Activated CD4-positive, CD25-positive, alpha-beta regulatory T cell treated with anti-CD3 and anti-CD28 coated beads, Interleukin-2, amount 50 U/mL, for 16 hours (primary cell): ENCODE data around the gene ZFYVE28.
"Not testable (repeated sequence)": the region's sequence is repeated elsewhere in the genome, so short reads cannot be mapped to it uniquely, and the experiment has no call there.

ENCODE experiments used
- DNase-seq: peaks from one replicate; pipeline ENCODE4 v3.0.0-alpha.2; 2020; ENCODE audit warnings: low read depth, low spot score

Gene ZFYVE28

DNA sequence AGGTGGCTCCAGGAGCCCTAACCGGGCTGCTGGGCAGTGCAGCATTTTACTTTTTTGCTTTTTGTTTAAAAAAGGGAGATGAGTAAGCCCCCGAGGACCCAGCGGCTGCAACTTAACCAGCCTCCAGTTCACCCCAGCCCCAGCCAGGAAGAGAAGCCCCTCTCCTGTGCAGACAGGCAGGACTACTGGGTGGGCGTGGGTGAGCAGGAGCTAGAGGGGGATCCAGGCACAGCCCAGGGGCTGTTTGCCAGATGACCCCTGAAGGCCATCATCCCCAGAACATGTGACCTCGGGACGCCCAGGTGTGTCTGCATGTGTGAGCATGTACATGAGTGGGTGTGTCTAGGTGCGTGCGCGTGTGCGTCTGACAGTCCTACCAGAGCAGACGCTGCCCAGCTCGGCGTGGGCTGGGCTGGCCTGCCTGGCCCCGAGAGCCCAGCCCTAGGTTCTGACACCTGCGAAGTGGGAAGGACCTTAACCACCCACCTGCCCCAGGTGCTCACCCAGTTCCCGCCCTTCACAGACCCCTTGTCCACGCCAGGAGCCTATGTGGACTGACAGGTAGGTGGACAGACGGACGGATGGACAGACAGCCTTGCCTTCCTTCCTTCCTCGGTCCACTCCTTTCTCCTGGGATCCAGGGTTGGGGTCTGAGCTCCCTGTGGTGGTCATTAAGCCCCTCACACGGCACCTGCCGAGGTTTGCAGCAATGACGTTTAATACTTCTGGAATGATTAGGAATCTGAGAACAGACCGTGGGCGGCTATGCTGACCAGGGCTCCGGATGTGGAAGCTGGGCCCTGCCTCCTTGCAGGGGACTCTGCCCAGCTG is 168.7 kb downstream of the ZFYVE28 start:
- no peak for DNase-seq

DNA sequence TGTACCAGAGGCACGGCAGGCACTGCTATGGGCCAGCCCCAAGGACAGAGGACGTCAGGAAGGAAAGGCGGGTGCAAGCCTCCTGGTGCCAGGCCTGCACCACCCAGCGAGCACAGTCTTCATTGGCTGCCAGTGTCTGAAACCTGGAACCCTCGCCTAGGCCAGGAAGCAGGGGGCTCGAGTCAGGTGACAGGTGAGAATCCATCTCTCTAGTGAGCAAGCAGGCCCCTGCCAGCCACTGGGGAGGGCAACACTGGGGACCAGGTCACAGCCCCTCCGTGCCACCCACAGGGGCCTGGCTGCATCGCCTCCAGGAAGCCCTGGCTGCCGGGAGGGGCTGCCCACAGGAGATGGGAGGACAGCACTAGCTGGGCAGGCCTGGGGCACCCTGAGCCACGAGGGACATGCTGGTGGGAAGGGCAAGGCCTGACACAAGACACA is 169.6 kb downstream of the ZFYVE28 start:
- DNase-seq = no peak

DNA sequence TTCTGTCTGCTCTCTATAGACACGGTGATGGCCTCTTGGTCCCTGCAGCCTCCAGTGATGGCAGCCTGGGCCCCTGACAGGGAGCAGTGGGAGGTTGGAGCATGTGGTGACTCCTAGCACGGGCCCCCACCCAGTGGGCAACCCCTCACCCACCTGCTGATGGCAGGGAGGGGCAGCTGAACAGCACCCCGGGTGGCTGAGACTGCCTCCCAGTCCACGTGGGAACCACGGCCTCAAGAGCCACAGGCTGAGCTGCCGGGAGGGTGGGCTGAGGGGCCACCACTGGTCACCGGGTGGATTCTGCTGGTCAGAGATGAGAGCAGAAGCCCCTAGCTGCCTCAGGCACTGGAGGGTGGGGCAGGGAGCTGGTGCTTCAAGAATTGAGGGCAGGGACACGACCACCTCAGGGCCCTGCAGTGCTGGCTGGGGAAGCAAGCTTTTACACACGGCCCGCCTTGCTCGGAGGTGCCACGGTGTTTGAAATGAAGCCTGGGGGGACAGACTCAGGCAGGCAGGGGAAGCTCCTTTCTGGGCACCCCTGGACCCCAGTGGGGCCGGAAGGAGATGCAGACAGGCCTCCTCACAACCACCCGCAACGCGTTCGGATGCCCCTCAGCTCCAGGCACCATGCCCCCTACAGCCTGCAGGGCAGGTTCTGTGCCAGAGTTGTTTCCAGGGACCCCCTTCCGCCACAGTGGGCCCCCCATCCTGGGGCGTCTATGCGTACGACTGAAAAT is 170.2 kb downstream of the ZFYVE28 start:
- DNase-seq = no peak

DNA sequence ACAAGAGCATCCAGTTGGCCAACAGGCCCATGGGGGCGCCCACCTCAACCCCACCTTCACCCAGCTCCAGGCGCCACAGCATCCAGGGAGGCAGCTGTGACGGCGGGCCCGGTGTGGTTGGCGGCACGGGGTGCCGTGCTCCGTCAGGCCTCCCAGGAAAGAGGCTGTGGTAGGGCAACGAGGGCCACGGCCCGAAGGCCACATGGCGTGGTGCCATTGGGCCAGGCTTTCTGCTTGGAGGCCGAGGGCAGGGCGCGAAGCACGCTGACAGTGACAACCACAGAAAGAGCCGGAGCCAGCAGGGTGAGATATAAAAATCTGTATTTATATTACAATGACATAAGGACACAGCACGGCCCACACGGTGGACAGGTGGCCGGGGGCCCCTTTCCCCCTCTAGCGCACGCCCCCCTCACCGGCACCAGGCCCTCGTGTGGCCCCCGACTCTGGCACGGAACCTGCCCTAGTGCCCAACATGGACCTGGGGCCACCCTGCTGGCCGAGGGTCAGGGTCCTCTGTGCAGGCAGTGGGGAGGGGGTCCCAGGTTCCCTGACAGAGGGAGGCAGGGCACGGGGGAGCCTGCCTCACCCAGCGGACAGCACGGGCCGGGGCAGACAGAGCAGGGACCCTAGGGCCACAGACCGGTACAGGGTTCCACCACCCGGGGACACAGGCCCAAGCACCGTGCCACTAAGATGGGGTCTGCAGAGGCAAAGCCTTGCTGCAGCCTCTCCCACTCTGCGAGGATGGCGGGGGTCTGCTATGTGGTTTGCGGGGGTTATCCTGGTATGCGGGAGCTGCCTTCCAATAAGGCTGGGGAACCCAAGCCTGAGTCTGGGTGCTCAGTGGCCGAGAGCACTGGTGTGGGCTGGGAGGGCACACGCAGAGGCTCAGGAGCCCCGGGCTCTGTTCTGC is 171.1 kb downstream of the ZFYVE28 start:
- DNase-seq = no peak

DNA sequence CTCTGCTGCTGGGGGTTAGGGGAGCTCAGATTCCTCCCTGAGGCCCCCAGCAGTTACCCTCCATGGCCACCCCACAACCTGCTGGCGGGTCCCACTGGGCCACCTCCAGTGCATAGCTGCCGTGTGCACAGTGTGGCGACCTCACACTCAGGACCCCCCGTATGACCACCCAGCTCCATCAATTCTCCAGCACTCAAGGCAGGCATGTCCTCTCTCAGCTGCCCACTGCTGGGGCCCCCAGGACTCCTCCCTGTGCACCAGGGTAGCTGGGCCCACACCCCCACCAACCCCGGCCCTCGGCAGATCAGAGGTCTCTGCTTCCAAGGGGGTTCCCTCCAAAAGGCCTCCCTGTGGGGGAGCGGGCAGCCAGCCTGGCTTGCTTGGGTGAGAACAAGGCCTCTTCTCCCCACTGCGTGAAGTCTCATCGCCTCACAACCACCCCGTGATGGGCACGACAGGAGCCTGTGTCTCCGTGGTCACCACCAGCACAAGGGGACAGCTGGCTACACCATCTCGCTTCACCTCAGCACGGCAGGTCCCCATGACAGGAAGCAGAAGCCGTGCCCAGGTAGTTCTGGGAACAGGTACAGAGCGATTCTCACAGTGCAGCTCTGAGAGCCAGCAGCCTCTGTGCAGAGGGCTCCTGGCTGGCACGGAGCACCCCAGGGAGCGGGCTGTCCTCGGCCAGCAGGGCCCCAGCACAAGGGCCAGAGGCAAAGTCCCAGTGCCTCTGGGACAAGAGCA is 171.9 kb downstream of the ZFYVE28 start:
- no peak for DNase-seq

DNA sequence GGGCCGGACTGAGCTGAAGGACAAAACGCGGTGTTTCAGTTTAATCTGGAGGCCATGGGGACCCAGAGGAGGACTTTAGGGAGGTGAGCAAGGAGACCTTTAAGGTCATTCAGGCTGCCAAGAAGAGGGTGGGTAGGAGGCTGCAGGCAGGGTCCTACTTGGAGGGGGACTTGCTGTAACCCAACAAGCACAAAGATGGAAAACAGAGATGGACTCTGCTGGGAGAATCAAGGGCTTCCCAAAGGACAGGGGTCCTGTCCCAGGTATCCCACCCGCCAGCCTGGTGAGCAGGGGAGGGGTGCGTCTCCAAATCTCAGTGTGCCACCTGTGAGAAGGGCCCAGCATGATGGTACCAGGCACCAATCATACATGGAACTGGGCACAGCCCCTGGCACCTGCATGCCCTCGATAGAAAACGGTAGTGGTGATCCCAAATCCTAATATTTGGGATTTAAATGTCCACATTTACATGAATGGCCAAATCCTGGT is 172.6 kb downstream of the ZFYVE28 start:
- no peak for DNase-seq

DNA sequence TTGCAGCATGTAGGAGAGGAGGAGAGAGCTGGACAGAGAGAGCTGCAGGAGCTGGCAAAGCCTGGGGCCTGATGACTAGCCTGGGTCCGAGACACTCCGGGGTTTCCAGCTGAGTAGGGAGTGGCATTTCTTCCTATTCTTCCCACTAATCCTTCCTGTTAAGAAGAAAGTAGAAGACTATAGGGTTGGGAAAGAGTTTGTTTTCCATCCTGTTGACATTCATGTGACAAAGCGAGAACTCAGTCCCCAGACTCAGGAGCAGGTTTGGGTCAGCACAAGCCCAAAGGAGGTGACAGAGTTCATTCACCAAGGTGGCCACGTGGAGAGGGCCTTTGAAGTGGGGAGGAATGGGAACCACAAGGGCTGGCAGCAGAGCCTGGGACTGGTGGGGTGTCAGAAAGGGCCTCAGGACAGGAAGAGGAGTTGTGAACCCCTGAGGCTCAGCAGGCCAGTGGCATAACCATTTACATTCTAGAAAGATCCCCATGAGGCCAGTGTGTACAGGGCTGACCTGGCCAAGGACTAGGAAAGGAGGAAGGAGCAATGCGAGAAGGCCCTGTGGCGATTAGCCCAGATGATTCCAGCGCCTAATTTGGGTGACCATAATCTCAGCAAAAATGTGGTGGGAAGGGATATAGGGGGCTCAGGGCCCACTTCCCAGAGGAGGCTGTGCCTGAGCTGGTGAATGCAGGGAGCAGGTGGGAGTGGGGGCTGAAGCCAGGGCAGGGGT is 173.2 kb downstream of the ZFYVE28 start:
- no peak for DNase-seq

DNA sequence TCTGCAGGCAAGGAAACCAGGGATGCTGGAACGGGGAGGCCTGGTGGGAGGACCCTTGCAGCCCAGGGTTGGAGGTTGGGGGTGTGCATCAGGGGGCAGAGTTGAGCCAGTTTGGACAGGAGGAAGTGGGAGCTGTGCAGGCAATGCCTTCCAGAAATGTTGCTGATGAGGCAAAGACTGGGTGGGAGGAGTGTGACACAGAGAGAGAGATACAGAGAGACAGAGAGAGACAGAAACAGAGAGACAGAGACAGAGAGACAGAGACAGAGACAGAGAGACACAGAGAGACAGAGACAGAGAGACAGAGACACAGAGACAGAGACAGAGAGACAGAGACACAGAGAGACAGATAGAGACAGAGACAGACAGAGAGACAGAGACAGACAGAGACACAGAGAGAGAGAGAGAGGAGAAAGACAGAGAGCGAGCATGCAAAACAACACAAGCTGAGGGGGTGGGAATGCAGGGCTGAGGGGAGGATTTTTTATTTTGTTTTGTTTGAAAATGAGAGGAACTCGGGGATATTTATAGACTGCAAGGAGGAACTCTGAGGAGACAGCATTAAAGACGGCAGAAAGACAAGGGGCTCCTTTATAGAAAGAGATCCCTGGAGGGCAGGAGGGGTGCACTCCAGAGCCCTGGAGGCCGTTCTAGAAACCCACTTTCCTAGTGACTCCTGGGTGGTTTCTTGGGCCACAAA is 174.6 kb downstream of the ZFYVE28 start:
- DNase-seq = no peak

DNA sequence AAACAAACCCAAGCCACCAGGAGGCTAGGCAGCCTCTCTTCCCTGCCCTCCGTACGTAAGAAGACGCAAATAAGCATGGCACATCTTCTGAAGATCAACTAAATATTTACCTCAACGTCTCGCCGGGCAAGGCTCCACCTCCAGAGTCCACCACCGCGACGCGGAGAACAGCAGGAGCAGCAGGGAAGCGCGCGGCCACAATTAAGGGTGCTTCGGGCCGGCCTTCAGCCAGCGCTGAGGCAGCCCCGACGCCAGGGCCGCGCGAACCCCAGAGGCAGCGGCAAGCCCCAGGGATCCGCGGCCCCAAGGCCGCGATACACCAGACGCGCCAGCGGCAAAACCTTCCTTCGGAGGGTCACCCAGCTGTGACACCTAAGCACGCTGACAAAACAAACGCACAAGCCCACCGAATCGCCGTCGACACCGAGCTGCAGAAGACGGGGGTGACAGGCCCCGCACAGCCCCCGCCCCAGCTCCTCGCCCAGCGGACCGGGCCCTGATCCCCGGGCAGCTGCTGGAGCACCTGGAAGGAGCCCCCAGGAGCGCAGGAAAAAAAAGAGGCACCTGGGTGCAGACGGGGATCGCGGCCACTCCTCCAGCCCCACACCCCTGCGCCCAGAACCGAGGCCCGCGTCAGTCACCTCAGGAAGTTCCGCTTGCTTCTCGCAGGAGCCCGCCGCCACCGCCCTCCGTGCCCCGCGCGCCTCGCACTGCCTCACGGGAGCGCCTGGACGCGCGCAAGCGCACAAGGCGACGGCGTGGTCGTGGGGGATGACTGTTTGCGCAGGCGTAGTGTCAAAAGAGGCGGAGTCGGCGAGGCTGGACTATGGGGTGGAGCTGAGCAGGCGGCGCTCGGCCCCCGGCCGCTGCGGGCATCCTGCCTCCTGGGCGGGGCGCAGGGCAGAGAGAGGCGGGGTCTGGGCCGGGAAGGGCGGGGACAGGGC is 176.8 kb downstream of the ZFYVE28 start, which contains the start of the genes HAUS3 and POLN:
Gene HAUS3 (minus strand): TSS at position 712 of the 944 bp plus-strand sequence. CDS start 1,175 bp downstream, outside the sequence.
Gene POLN (minus strand): TSS at position 712 of the 944 bp plus-strand sequence. CDS start 12,890 bp downstream, outside the sequence.
- peak; percentile 99 for DNase-seq

DNA sequence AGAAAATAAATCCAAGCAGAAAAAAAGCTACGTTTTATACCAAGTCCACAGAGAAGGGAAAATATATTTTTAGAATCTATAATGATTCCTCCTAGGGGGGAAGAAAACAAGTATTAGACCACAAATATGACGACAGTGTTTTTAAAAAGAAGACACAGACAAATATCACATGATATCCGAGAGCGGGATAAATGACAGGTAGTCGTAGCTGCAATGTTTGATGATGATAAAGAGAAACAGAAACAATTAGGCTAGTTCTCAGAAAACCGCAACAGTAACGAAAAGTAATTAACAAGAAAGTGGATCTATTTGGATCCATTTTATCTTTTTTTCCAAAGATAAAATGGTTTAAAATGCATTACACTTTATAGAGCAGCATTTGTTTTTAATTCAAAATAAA is 177.4 kb downstream of the ZFYVE28 start:
- DNase-seq = no peak

DNA sequence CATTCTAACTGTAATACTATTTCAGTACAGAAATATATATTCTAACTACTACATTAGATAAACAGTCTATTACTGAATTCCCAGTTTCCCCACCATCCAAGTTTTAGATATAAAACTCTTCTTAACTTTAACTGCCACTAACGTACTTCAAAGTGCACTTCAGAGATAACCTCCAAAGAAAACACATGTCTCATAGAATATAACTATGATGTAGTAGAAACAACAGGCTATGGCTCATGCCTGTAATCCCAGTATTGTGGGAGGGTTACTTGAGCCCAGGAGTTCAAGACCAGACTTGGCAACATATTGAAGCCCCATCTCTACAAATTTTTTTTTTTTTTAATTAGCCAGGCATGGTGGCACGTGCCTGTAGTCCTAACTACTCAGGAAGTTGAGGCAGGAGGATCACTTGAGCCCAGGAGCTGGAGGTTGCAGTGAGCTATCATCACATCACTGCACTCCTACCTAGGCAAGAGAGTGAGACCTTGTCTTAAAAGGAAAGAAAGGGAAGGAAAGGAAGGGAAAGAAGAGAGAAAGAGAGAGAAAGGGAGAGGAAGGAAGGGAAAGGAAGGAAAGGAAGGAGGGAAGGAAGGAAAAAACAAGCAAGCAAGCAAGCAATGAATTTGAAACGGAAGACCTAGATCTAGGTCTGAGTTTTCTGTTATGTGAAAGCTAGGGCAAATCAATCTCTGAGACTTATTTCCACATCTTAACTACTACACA is 181.3 kb downstream of the ZFYVE28 start:
- DNase-seq = no peak

DNA sequence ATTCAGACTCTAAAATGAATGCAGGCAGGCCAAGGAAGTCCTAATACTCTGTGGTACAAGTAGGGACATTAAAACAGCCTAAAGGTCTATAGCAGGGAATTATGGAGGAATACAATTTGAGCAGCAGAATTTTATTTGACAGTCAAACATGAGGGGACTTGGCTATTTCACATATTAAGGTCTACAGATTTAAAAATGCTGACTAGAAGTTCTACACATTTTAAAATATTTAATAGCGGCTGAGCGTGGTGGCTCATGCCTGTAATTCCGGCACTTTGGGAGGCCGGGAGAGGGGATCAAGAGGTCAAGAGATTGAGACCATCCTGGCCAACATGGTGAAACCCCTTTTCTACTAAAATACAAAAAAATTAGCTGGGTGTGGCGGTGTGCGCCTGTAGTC is 187.4 kb downstream of the ZFYVE28 start:
- no peak for DNase-seq

DNA sequence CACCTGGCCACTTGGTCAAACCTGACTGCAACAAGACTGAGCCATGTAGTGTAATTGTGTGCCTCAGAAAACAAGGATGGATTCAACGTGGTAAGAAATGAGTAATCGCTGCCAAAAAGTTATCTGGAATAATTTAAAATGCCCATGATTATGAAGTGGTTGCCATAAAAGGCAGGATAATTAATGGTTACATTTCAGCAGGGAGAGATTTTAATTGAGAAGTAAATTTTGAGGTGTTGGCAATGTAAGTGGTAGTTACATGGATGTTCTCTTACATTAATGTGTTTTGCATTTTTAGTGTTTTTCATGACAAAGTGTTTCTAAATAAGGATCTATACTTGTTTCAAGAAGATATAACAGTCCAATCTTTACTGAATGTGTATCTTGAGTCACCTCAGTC is 192.2 kb downstream of the ZFYVE28 start:
- DNase-seq = no peak

DNA sequence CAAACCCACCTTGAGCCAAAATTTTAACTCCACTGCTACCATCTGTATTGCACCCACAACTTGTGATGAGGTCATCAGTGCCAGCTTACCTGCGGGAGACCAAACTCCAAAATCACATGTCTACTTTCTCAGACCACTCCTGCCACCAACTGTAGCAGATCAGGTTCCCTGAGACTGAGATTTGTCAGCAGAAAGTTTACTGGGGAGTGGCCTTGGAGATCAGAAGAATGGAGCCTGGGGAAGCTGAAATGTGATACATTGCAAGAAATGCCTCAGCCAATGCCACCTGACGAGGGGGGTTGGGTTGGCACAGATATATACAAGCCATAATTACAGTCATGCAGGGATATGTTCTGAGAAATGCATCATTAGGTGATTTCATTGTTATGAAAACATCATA is 195.6 kb downstream of the ZFYVE28 start:
- DNase-seq = no peak

DNA sequence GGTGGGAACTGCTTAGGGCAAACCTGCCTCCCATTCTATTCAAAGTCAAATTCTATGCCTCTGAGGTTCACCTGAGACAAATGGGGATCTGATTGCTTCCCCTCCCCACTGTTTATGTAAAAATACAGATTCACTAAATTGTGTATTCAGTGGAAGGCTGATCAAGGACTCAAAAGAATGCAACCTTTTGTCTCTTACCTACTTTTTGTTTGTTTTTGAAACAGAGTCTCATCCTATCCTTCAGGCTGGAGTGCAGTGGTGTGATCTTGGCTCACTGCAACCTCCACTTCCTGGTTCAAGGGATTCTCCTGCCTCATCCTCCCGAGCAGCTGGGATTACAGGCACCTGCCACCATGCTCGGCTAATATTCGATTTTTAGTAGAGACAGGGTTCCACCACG is 197.1 kb downstream of the ZFYVE28 start:
- not testable (repeated sequence) for DNase-seq

DNA sequence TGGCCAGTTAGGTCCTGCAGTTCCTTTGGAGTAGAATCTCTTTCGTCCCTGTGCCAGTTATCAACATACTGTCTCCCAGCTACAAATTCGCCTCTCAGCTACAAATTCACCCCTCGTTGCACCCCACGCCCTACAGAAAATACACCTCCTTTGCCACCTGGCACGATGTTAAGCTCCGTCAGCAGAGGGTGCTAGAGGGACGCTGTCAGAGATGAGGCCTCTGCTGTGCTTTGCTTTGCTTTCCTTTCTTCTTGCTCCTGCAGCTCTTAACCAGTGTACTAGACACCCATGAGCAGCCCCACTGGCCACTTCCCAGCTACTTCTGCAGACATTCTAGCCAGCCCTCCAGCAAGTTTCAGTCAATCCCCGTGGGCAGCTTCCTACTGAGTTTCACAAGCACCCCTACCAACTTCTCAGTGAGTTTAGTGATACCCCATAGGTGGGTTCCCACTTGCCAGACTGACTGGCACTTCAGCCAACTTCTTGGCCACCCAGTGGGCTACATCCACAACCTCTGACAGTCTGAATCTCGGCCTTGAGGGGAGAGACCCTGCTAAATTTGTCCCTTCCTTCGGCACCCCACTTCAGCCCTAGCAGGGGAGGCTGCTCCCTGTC is 198.3 kb downstream of the ZFYVE28 start:
- peak; percentile 47 for DNase-seq
